ENCODE data around the gene NFATC3. TPM values are rescaled to one million over a fixed set of nuclear protein-coding genes. Genes with fewer than 3 reads are reported as not detected.

Gene NFATC3
- total RNA-seq, 2 experiments from 2014 or later: 84.8 to 94.4 TPM

DNA sequence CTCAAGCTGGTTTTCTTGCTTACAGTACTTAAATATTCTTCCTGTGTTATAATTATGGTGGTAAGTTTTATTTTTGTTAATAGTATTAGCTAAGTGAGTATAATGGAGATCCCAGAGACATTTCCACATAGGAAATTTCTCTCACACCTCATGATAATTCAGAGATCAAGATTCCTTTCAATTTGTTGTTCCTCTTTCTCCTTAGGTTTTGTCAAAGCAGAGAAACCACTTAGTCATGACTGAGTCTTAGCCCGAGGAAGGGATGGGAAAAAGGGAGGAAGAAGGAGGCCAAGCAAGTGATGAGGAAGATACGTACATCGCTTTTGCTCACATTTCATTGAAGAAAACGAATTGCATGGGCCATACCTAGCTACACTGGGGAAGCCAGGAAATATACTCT, 132.3 kb downstream of the NFATC3 start:
- ATAC-seq (ENCODE audit: poor library complexity): no peak
- Mint-ChIP-seq H3K9me3 (no peaks in the 10 kb centered on the region), H3K27ac (peak overlapping the region; percentile 65), H3K4me3 (no peak overlapping the region), H3K27me3 (no peaks in the 10 kb centered on the region), H3K36me3 (ENCODE audit: low read depth) (peaks cover 56% of the 10 kb centered on the region), H3K4me1 (ENCODE audit: low read depth) (peaks cover 32% of the 10 kb centered on the region)
- Histone ChIP-seq H3K9me3 (ENCODE audit: control insufficient read depth in 1 of 2, insufficient read depth in 1 of 2, low read length in 2 of 2) (no peaks in the 10 kb centered on the region), H3K36me3 (ENCODE audit: insufficient read depth, low read length) (peaks cover 55% of the 10 kb centered on the region), H3K4me3 (ENCODE audit: low read length) (no peak overlapping the region), H3K4me1 (ENCODE audit: insufficient read depth, low read length) (no peaks in the 10 kb centered on the region), H3K27ac (ENCODE audit: low read depth in 1 of 2, low read length in 2 of 2) (no peak overlapping the region), H3K27me3 (ENCODE audit: control insufficient read depth in 1 of 2, insufficient read depth in 2 of 2, low read length in 2 of 2) (no peaks in the 10 kb centered on the region)
- POLR2A ChIA-PET: interaction anchor here (0.6 to 0.7 kb wide), 2 partner anchors 11 to 217 kb away, joined by 3 to 4 read pairs; no protein-coding TSS in a partner anchor
- TF ChIP-seq, protein P1, sequence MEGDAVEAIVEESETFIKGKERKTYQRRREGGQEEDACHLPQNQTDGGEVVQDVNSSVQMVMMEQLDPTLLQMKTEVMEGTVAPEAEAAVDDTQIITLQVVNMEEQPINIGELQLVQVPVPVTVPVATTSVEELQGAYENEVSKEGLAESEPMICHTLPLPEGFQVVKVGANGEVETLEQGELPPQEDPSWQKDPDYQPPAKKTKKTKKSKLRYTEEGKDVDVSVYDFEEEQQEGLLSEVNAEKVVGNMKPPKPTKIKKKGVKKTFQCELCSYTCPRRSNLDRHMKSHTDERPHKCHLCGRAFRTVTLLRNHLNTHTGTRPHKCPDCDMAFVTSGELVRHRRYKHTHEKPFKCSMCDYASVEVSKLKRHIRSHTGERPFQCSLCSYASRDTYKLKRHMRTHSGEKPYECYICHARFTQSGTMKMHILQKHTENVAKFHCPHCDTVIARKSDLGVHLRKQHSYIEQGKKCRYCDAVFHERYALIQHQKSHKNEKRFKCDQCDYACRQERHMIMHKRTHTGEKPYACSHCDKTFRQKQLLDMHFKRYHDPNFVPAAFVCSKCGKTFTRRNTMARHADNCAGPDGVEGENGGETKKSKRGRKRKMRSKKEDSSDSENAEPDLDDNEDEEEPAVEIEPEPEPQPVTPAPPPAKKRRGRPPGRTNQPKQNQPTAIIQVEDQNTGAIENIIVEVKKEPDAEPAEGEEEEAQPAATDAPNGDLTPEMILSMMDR (IDR thresholded peaks at IDR 0.05): no peak
- intact Hi-C loops (cut with DNase I, micrococcal nuclease): no loop called here
- no peak for DNase-seq
- CTCF ChIA-PET: interaction anchor here (0.5 to 2.3 kb wide), 6 partner anchors 10 to 123 kb away, joined by 3 to 7 read pairs (median 4); no protein-coding TSS in a partner anchor

DNA sequence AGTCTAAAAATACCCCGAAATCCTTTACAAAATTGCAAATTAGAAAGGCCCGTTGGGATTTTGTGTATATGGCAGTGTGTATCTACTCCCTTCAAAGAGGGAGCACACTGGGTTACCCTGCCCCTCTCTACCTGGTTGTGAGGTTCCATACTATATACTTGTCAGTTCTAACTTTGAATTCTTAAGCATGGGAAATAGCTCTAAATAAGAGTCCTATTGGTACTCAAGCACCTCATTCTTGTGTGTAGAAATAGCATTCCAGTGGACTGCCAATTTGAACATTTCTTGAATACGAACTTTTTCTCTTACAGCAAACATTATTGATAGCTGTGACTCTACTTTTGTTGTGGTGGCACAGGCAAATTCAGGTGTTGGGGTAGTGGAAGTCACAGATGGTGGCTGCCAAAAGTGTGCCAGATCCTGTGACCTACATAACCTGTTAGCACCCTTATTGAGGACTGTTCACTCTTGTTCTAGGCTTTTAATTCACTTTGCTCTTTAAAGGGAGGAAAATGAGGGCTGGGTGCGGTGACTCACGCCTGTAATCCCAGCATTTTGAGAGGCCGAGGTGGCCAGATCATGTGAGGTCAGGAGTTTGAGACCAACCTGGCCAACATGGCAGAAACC, 134.7 kb downstream of the NFATC3 start:
- no peaks in the 10 kb centered on the region for H3K4me1 ChIP-seq (ENCODE audit: insufficient read depth, low read length)
- peak overlapping the region; percentile 79 for H3K27ac Mint-ChIP-seq

DNA sequence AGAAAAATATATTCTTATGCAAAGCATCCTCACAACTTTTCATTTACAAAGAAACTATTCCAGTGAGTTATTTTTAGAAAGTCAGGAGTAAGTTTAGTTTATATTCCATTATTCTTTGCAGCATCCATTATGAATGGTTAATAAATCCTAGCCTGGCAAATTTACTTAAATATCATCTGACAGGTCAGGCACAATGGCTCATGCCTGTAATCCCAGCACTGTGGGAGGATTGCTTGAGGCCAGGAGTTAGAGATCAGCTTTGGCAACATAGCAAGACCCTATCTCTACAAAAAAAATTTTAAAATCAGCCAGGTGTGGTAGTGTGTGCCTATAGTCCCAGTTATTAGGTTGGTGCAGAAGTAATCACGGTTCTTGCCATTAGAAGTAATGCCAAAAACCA, 137.9 kb downstream of the NFATC3 start:
- DNase-seq: no peak
- intact Hi-C loops (cut with DNase I, micrococcal nuclease): no loop called here
- POLR2A ChIA-PET: interaction anchor here (1.1 kb wide), 1 partner anchor 8 kb away, joined by 3 read pairs; no protein-coding TSS in a partner anchor

More for the DNA sequence above, 134.7 kb downstream of the NFATC3 start:
- TF ChIP-seq, protein P1 (IDR thresholded peaks at IDR 0.05): no peak
- H3K9me3 Mint-ChIP-seq: no peaks in the 10 kb centered on the region
- Histone ChIP-seq H3K4me3 (ENCODE audit: low read length) (no peak overlapping the region), H3K9me3 (ENCODE audit: control insufficient read depth in 1 of 2, insufficient read depth in 1 of 2, low read length in 2 of 2) (no peaks in the 10 kb centered on the region), H3K36me3 (ENCODE audit: insufficient read depth, low read length) (peaks cover 58% of the 10 kb centered on the region), H3K27me3 (ENCODE audit: control insufficient read depth in 1 of 2, insufficient read depth in 2 of 2, low read length in 2 of 2) (no peaks in the 10 kb centered on the region), H3K27ac (ENCODE audit: low read depth in 1 of 2, low read length in 2 of 2) (peak overlapping the region in 1 of 2 donors; percentile 35)
- CTCF ChIA-PET: interaction anchor here (0.8 kb wide), 2 partner anchors 64 to 403 kb away, joined by 3 read pairs; no protein-coding TSS in a partner anchor
- no peak for ATAC-seq (ENCODE audit: poor library complexity)
- H3K27me3 Mint-ChIP-seq: no peaks in the 10 kb centered on the region
- intact Hi-C loops (cut with DNase I, micrococcal nuclease): no loop called here
- DNase-seq: no peak
- no peak overlapping the region for H3K4me3 Mint-ChIP-seq
- peaks cover 24% of the 10 kb centered on the region for H3K4me1 Mint-ChIP-seq (ENCODE audit: low read depth)
- H3K36me3 Mint-ChIP-seq (ENCODE audit: low read depth): peaks cover 54% of the 10 kb centered on the region
- POLR2A ChIA-PET: interaction anchor here (0.7 kb wide), 1 partner anchor 284 kb away, joined by 4 read pairs; no protein-coding TSS in a partner anchor

More for the DNA sequence above, 137.9 kb downstream of the NFATC3 start:
- Mint-ChIP-seq H3K4me1 (ENCODE audit: low read depth) (peaks cover 36% of the 10 kb centered on the region), H3K27me3 (no peaks in the 10 kb centered on the region), H3K36me3 (ENCODE audit: low read depth) (peaks cover 43% of the 10 kb centered on the region), H3K4me3 (no peak overlapping the region), H3K9me3 (no peaks in the 10 kb centered on the region), H3K27ac (peak overlapping the region; percentile 69)
- TF ChIP-seq, protein P1 (IDR thresholded peaks at IDR 0.05): no peak
- Histone ChIP-seq H3K9me3 (ENCODE audit: control insufficient read depth in 1 of 2, insufficient read depth in 1 of 2, low read length in 2 of 2) (no peaks in the 10 kb centered on the region), H3K36me3 (ENCODE audit: insufficient read depth, low read length) (peaks cover 69% of the 10 kb centered on the region), H3K27ac (ENCODE audit: low read depth in 1 of 2, low read length in 2 of 2) (no peak overlapping the region), H3K27me3 (ENCODE audit: control insufficient read depth in 1 of 2, insufficient read depth in 2 of 2, low read length in 2 of 2) (no peaks in the 10 kb centered on the region), H3K4me1 (ENCODE audit: insufficient read depth, low read length) (peaks cover 19% of the 10 kb centered on the region), H3K4me3 (ENCODE audit: low read length) (no peak overlapping the region)
- ATAC-seq (ENCODE audit: poor library complexity): no peak
- CTCF ChIA-PET: interaction anchor here (1.4 kb wide), 1 partner anchor 52 kb away, joined by 3 read pairs; no protein-coding TSS in a partner anchor
